Activated CD4-positive, alpha-beta T cell treated with anti-CD3 and anti-CD28 coated beads, Interleukin-2, amount 50 U/mL, for 4 hours (primary cell): Measurements from ENCODE around the gene TEF.
"Not testable (repeated sequence)": the region's sequence is repeated elsewhere in the genome, so short reads cannot be mapped to it uniquely, and the experiment has no call there.

Experiments
- DNase-seq, 2 experiments: peaks; one replicate each; pipeline ENCODE4 v3.0.0-alpha.2; 2020

The TEF gene

DNA sequence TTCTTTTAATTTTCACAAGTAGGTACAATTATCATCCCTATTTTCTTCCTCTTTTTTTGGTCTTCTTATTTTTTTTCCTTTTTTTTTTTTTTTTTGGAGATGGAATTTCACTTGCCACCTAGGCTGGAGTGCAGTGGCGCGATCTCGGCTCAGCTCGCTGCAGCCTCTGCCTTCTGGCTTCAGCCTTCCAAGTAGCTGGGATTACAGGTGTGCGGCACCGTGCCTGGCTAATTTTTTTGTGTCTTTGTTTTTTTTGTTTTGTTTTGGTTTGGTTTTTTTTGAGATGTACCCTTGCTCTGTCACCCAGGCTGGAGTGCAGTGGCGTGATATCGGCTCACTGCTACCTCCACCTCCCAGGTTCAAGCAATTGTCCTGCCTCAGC, 48.2 kb downstream of the TEF start:
- DNase-seq: no peak

DNA sequence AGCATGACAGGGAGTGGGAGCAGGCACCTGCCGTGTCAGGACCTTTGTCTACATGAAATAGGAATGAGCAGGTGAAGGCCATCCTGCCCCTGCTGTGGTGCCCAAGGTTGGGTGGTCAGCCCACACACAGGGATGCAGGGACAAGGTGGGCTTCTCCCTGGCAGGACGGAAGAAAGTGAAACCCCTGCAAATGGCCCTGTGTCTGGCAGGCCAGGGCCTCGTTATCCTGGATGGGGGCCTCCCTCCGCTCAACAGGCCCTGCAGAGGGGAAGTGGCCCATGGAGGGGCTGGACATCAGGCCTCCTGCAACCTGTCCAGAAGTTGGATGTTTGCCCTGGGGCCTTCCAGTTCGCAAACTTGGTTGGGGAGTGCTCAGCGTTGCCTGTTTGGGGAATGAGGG, 49.9 kb downstream of the TEF start:
- no peak for DNase-seq

- DNase-seq: not testable (repeated sequence)
Measured at GRCh38 chr22:41433480-41433879, 51.7 kb downstream of the TEF start.

GRCh38 chr22:41434361-41435003, 52.7 kb downstream of the TEF start:
- not testable (repeated sequence) for DNase-seq

- DNase-seq: no peak
Measured at GRCh38 chr22:41435560-41435959, 53.8 kb downstream of the TEF start.

DNA sequence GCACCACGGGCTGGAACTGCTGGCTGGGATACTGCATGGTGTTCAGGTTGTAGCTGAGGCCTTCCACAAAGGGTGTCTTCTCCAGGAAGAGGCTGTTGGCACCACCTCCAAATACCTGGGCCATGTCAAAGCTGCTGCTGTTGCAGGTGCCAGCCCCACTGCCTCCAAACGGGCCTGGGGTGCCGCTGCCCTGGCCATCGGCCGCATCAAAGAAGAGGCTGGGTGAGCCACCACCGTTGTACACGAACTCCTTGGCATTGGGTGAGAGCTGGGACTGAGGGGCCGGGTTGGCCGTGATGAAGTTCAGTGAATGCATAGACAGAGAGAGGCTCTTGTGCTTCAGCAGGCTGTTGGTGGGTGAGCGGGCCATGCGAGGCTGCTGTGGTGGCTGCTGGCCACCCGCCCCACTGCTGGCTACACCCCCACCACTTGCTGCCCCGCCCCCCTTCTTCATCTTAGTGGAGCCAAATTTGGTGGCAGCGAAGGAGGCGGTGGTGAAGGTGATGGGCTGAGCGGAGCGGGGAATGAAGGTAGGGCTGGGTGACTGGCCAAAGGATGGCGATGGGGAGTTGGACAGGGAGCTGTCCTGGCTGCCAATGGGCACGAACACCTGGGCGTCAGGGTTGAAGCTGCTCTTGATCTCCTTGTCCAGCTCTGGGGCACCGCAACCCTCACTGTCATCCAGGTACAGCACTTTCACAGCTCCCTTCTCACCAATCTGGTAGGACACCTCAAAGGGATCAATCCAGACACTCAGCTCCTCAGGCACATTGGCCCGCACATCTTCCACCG, 54.8 kb downstream of the TEF start:
- no peak for DNase-seq

DNA sequence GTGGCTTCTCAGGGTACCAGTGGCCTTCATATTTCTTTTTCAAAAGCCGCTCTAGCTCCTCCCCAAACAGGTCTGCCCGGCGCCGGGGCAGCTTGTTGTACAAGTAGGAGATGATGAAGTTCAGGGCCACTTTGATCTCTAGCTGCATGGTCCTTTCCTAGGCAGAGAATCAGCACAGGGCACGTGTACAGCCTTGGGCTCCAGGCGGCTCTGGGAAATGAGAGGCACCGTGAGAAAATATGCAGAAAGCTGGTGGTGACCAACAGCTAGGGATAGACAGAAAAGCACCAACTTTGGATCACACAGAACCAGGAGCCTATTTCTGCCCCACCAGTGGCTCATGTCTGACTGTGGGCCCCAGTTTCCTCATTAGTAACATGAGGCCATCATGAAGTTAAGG, 55.5 kb downstream of the TEF start:
- no peak for DNase-seq

- DNase-seq: not testable (repeated sequence)
Measured at GRCh38 chr22:41440511-41440910, 58.8 kb downstream of the TEF start.

DNA sequence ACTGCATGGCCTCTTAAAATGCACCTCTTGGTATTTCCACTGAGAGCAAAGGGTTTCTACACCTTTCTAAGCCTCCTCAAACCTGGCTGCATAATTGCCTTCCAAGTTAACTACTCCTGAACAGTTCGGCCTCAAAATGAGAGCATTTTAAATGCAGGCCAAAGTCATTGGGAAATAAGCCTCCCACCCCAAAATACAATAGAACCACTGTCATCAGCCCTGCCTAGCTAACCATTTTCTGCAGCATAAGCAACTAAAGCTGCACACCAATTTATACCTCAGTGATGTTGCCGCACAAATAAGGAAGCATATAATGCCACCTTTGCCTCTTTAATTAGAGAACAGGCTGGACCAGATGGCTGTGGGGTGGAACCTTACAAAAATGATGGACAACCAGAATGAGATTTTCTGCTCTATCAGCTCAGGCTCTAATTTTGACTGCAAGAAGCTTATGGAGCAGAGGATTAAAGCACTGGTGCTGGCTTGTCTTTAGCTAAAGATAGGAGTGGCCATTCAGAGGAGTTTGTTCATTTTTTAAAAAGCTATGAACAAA, 60.6 kb downstream of the TEF start:
- DNase-seq: no peak

- peak; percentile 76 to 82 for DNase-seq
Measured at GRCh38 chr22:41444360-41445128, 62.8 kb downstream of the TEF start.

DNA sequence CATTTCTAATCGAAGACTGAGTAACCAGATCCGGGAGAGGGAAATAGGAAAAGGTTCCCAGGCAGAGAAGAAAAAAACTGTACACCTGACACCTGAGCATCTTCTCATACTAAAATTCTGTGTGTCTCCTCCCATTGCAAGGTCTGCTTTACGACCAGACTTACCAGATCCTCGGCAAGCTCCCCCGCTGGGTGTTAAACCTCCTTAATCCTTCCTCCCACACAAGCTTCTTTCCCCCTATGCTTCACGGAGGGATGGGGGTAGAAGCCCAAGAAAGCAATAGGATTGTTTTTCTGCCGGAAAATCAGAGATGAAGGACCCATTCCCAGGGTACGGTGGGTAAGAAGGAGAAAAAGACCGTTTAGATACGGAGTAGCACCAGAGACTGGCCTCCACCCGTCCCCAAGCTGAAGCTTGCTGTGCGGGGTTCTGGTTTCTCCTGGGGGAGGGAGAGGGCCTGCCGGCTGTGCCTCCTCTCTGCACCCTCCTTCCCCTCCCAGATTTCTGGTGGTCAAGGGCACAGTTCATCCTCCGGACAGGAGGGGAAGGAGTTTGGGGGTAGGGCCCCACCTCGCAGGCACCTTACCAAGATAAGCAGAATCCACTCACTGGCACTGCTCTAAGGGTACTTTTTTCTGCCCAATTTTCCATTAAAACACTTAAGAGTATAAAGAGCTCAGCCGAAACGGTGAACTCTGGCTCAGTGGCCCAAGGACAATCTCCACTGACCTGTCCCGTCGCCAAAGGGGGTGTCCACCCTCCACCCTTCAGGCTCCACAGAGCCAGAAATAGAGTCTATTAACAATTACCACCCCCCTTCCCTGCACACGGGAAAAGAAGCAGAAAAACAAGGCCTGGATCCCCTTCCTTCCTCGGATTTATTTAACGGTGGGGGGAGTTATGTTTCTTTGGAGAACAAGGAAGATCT, 63.7 kb downstream of the TEF start:
- peak in 1 of 2 experiments; percentile 17 for DNase-seq

DNA sequence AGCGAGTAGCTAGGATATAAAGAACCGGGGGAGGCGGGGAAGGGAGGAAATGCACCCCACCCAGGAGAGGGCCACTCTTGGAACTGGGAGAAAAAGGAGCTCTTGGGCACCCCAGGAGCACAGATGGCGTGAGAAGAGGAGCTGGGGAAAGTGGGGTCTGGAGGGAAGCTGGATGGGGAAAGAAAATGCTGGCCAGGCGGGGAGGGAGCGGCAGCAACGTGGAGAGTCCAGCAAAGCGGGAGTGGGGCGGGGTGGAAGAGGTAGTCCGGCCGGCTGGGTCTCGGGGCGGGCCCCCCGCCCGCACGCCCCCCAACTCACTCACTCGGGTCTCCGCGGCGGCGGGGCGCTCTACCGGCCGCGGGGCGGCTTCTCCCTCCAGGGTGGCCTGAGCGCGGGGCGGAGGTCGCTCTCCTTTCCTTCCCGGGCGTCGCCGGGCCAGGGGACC, 64.3 kb downstream of the TEF start:
- no peak for DNase-seq

- peak; percentile 91 for DNase-seq
Measured at GRCh38 chr22:41446639-41447434, 65.1 kb downstream of the TEF start, which contains the start of gene TOB2. TSS of gene TOB2 (minus strand) at chr22:41446801. CDS start at chr22:41437345, 9,456 bp downstream.

DNA sequence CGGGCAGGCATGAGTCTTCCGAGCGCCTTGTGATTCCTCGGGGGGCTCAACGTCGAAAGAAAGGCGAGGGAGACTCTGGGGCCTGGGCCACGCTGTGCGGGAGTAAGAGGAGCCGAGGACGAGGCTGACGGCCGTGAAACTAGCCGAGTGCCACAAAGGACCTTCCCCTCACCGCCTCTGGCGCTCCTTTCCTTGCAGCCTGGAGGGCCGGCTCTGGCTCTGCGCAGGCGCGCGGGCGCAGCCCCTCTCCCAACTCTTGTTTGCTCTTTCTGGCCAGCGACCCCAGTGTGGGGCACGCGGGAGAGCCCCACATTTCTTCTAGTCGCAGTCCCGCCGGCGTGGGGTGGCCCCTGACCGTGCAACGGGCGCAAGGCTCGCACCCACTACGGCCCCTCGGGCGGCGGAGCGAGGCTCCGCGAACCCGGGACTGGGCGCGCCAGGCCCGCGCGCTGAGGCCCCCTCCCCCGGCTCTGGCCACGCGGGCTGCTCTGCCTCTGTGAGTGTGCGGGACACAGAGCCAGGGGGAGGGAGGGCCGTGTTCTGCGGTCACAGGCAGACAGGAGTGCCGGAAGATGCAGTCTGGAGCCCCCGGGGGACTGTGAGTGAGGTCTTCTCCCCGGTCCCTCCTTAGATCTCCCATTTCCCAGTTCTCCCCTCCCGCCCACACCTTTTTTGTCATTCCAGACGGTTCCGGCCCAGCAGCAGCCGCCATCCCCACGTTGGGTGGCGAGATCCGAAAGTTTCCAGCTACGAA, 65.9 kb downstream of the TEF start:
- DNase-seq: peak; percentile 40

DNA sequence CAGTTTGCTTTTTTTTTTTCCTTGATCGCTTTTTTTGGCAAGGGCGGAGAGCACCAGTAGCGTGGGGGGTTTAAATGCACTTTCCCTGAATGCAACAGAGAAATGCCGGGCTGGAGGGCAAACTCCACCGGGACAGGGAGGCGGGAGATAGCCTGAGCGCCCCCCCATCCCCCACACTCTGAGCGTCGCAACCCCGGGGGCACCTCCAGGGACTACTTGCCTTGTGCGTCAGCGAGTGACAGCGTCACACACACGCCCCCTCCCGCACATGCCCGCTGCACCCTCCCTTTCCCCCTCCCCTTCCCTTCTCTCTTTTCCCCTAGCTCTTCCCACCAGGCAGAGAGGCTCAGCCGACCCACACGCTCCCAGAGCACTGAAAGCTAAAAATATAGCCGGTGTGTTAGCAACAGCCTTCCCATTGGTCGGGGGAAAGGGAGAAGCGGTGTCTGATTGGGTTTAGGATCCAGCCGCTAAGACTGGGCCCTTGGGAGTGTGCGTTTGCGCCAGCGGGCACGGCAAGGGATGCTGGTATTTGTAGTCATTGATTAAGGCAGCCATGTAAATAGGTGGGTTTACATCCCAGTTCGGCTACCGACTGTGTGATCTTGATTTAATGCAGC, 66.6 kb downstream of the TEF start:
- DNase-seq: peak; percentile 84 to 88
